ENCODE measurements around the gene SERPING1. TPM values are rescaled to one million over a fixed set of nuclear protein-coding genes. Genes with fewer than 3 reads are reported as not detected.

SERPING1 gene
- total RNA-seq, 1 donor, result 31.5 TPM

GRCh38 chr11:57552479-57552878, 45.0 kb upstream of the SERPING1 start:
- Histone ChIP-seq H3K27ac (ENCODE audit: low read depth, low read length) (no peak overlapping the region), H2AFZ (ENCODE audit: low read length) (no peak overlapping the region), H3K4me3 (ENCODE audit: insufficient read depth, low read length) (no peak overlapping the region), H3K79me2 (ENCODE audit: insufficient read depth, low read length) (no peaks in the 10 kb centered on the region), H3K4me2 (ENCODE audit: insufficient read depth, low read length) (no peak overlapping the region), H3K9me3 (ENCODE audit: low read depth, low read length) (no peaks in the 10 kb centered on the region), H3K36me3 (ENCODE audit: insufficient read depth, low read length) (peaks cover 34% of the 10 kb centered on the region), H3K27me3 (ENCODE audit: insufficient read depth, low read length) (no peaks in the 10 kb centered on the region), H3K4me1 (ENCODE audit: insufficient read depth, low read length) (no peaks in the 10 kb centered on the region), H4K20me1 (ENCODE audit: insufficient read depth, low read length) (no peaks in the 10 kb centered on the region)
- TF ChIP-seq CTCF (IDR thresholded peaks at IDR 0.05; ENCODE audit: extremely low read depth, low read depth, low read length), result no peak
- DNase-seq (ENCODE audit: insufficient read length, low spot score, missing footprints), result no peak

GRCh38 chr11:57555393-57555792, 42.1 kb upstream of the SERPING1 start:
- no peaks in the 10 kb centered on the region for H3K4me1 ChIP-seq (ENCODE audit: insufficient read depth, low read length)
- DNase-seq (ENCODE audit: insufficient read length, low spot score, missing footprints), result no peak
- no peaks in the 10 kb centered on the region for H3K79me2 ChIP-seq (ENCODE audit: insufficient read depth, low read length)
- no peak overlapping the region for H3K4me3 ChIP-seq (ENCODE audit: insufficient read depth, low read length)
- H3K9me3 ChIP-seq (ENCODE audit: low read depth, low read length), result no peaks in the 10 kb centered on the region
- no peak overlapping the region for H3K27ac ChIP-seq (ENCODE audit: low read depth, low read length)
- no peak overlapping the region for H3K4me2 ChIP-seq (ENCODE audit: insufficient read depth, low read length)
- peaks cover 32% of the 10 kb centered on the region for H3K36me3 ChIP-seq (ENCODE audit: insufficient read depth, low read length)
- TF ChIP-seq CTCF (IDR thresholded peaks at IDR 0.05; ENCODE audit: extremely low read depth, low read depth, low read length), result no peak
- H2AFZ ChIP-seq (ENCODE audit: low read length), result no peak overlapping the region
- no peaks in the 10 kb centered on the region for H4K20me1 ChIP-seq (ENCODE audit: insufficient read depth, low read length)
- no peaks in the 10 kb centered on the region for H3K27me3 ChIP-seq (ENCODE audit: insufficient read depth, low read length)

GRCh38 chr11:57556041-57556440, 41.4 kb upstream of the SERPING1 start:
- no peak overlapping the region for H2AFZ ChIP-seq (ENCODE audit: low read length)
- H3K79me2 ChIP-seq (ENCODE audit: insufficient read depth, low read length), result no peaks in the 10 kb centered on the region
- no peaks in the 10 kb centered on the region for H3K4me1 ChIP-seq (ENCODE audit: insufficient read depth, low read length)
- no peak overlapping the region for H3K27ac ChIP-seq (ENCODE audit: low read depth, low read length)
- H3K4me2 ChIP-seq (ENCODE audit: insufficient read depth, low read length), result no peak overlapping the region
- no peaks in the 10 kb centered on the region for H3K27me3 ChIP-seq (ENCODE audit: insufficient read depth, low read length)
- no peaks in the 10 kb centered on the region for H4K20me1 ChIP-seq (ENCODE audit: insufficient read depth, low read length)
- H3K36me3 ChIP-seq (ENCODE audit: insufficient read depth, low read length), result peaks cover 26% of the 10 kb centered on the region
- H3K9me3 ChIP-seq (ENCODE audit: low read depth, low read length), result no peaks in the 10 kb centered on the region
- no peak for DNase-seq (ENCODE audit: insufficient read length, low spot score, missing footprints)
- H3K4me3 ChIP-seq (ENCODE audit: insufficient read depth, low read length), result no peak overlapping the region
- TF ChIP-seq CTCF (IDR thresholded peaks at IDR 0.05; ENCODE audit: extremely low read depth, low read depth, low read length), result no peak

GRCh38 chr11:57560146-57560545, 37.3 kb upstream of the SERPING1 start:
- H3K4me2 ChIP-seq (ENCODE audit: insufficient read depth, low read length), result no peak overlapping the region
- no peaks in the 10 kb centered on the region for H3K27me3 ChIP-seq (ENCODE audit: insufficient read depth, low read length)
- H3K36me3 ChIP-seq (ENCODE audit: insufficient read depth, low read length), result peaks cover 12% of the 10 kb centered on the region
- no peaks in the 10 kb centered on the region for H4K20me1 ChIP-seq (ENCODE audit: insufficient read depth, low read length)
- H3K4me3 ChIP-seq (ENCODE audit: insufficient read depth, low read length), result no peak overlapping the region
- DNase-seq (ENCODE audit: insufficient read length, low spot score, missing footprints), result no peak
- H2AFZ ChIP-seq (ENCODE audit: low read length), result no peak overlapping the region
- H3K9me3 ChIP-seq (ENCODE audit: low read depth, low read length), result no peaks in the 10 kb centered on the region
- no peak overlapping the region for H3K27ac ChIP-seq (ENCODE audit: low read depth, low read length)
- no peak for TF ChIP-seq CTCF (IDR thresholded peaks at IDR 0.05; ENCODE audit: extremely low read depth, low read depth, low read length)
- H3K4me1 ChIP-seq (ENCODE audit: insufficient read depth, low read length), result no peaks in the 10 kb centered on the region
- peaks cover 11% of the 10 kb centered on the region for H3K79me2 ChIP-seq (ENCODE audit: insufficient read depth, low read length)
